Activated CD4-positive, alpha-beta T cell treated with anti-CD3 and anti-CD28 coated beads for 48 hours (primary cell): Measurements from ENCODE around the gene TALDO1.
"Not testable (repeated sequence)": the region's sequence is repeated elsewhere in the genome, so short reads cannot be mapped to it uniquely, and the experiment has no call there.

Source experiments
- DNase-seq: peaks from one replicate; pipeline ENCODE4 v3.0.0-alpha.2; 2020

The TALDO1 gene

DNA sequence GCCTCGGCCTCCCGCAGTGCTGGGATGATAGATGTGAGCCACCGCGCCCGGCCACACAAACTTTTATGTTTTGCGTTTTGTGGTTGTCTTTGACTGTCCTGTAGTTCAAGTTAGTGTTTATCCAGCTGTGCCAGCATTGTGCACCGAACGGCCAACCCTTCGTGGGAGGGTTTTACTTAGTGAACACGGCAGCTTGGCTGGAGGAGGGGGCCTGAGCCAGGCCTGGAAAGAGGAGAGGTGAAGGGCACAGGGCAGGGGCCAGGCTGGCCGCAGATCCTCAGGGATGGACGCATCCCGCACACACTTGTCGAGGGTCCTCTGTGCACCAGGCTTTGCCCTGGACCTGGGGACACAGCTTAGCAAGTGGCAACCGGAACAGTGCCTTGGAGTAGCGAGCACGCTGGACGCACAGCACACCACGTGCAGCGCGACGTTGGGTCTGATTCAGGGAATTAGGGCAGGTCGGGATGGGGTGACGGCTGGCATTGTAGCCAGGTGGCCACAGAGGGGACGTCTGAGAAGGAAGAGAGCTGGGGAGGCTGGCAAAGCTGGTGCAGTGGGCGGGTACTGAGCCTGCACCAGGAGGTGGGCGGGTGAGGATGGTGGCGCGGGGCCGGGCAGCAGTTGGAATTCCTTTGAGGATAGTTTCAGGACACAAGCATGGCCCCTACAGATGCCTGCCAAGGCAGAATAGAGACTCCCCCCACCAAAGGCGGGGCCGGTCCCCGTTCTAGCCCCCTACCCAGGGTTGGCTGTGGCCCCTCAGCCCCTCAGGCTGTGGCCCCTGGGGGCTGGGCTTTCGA, 27.8 kb upstream of the TALDO1 start:
- no peak for DNase-seq

DNA sequence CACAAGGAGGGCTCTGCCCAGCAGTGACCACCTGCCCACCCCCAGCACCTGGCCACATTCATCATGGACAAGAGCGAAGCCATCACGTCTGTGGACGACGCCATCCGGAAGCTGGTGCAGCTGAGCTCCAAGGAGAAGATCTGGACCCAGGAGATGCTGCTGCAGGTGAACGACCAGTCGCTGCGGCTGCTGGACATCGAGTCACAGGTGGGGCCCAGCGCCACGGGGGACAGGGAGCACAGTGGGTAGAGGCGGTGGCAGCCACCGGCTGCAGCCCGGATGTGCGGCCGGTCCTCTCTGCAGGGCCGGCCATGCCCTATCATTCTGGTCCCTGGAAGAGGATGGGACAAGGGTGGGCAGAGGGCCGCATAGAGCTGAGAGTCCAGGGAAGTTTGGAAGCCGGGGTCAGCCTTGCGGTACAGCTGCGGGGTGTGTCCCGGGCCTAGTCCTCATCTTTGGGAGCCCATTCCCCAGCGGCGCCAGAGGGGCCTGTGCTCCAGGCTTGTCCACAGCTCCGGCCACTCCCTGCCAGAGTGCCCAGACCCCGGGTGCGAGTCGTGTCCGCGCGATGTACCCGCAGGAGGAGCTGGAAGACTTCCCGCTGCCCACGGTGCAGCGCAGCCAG, 27.1 kb upstream of the TALDO1 start:
- DNase-seq = no peak

GRCh38 chr11:720642-721246, 26.5 kb upstream of the TALDO1 start:
- DNase-seq = peak; percentile 40

- no peak for DNase-seq
These were observed 26.0 kb upstream of the TALDO1 start for GRCh38 chr11:721247-721740.

- DNase-seq = peak; percentile 65
These were observed 25.4 kb upstream of the TALDO1 start for GRCh38 chr11:721741-722345.

GRCh38 chr11:722346-722811, 24.9 kb upstream of the TALDO1 start:
- no peak for DNase-seq

DNA sequence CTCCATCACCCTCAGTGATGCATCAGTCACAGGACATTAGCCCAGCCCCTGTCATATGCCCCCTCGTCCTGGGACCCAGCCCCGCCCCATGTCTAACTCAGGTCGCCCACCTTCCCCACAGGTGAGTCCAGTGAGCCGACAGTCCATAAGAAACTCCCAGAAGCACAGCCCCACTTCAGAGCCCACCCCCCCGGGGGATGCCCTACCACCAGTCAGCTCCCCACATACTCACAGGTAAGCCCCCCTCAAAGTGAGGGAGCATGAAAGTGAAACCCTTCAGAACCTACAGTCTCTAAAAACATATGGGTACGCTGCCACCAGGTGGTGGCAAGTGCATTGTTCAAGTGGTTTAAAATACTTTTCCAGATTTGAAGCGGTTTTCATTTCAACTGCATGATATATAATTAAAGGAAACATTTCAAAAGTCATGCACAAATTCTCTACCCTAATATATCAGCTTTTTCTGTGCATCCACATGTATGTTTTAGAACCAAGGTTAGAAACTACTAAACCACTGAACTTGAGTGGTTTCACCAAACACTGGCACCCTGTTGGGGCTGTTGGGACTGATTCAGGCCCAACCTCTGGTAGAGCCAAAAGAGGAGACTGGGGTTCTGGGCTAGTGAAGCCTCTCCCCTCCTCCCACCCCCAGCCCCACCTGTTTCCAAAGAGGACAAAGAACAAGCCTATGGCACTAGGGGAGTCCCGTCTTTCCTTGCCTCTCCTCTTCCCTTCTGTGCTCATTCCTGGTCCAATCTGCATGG, 24.0 kb upstream of the TALDO1 start:
- DNase-seq = peak; percentile 62

GRCh38 chr11:724049-724777, 23.1 kb upstream of the TALDO1 start:
- DNase-seq = peak; percentile 41

DNA sequence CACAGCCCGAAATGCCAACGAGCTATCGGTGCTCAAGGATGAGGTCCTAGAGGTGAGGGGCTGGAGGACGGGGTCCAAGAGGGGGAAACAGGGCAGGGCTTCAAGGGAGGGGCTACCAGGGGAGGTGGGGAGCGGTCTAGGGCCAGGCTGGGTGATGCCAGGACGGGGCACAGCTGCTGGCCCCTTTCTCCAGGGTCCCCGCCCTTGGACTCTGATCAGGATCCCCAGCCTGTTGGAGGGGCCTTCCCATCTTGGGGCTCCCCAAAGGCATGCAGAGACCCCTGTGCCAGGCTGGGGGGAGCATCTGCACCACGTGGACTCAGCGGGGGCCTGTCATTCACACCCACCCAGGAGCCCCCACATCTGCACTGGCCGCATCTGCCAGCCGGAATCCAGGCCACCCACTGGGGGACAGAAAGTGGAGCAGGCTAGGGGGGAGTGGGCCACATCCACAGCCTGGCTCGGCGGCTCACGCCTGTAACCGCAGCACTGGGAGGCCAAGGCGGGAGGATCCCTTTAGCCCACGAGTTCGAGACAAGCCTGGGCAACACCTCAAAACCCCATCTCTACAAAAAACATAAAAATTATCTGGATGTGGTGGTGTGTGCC, 22.4 kb upstream of the TALDO1 start:
- no peak for DNase-seq

GRCh38 chr11:725624-726202, 21.6 kb upstream of the TALDO1 start:
- no peak for DNase-seq

GRCh38 chr11:726278-727220, 20.7 kb upstream of the TALDO1 start:
- peak; percentile 59 for DNase-seq

- DNase-seq = no peak
These were observed 20.0 kb upstream of the TALDO1 start for GRCh38 chr11:727281-727701.

GRCh38 chr11:727859-728748, 19.2 kb upstream of the TALDO1 start:
- peak; percentile 87 for DNase-seq

- no peak for DNase-seq
These were observed 18.3 kb upstream of the TALDO1 start for GRCh38 chr11:728901-729491.

DNA sequence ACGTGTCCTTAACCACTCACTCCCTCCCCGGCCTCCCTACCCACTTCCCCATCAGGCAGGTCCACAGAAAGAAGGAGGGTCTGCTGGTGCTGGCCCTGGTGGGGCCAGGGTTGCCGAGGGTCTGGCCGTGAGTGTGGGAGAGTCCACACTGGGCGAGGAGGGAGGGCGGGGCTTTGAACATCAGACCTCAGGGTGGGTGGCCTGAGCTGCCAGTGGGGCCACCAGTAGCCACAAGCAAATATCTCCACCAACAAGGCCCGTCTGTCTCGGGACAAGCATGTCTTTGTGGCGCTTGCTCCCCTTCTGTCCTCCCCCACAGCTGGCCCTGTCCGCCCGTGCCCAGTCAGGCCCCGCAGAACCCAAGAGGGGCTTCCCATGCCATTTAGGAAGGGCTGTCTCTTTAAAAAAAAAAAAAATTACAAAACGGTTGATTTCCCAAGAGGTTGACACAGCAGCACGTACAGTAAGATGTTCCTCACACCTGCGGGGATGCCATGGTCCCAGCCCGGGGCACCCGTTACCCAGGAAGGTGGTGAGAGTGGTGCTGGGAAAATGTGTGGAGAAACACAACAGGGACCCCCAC, 17.7 kb upstream of the TALDO1 start:
- DNase-seq = no peak

DNA sequence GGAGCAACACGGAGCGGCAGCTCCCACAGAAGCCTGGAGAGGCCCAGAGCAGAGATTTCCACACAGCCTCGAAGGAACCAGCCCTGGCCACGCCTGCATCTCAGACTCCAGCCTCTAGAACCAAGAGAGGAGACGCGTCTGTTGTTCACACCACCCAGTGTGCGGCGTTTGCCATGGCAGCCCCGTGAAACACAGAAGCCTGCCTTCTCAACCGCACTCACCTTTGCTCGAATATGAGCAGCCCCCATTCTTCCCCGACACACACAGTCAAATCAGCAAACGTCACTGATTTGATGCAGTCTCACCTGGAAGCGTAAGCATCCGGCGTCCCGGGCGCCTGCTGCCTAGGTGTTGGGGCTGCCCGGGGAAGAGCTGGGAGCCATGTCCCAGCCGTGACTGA, 14.2 kb upstream of the TALDO1 start:
- no peak for DNase-seq

DNA sequence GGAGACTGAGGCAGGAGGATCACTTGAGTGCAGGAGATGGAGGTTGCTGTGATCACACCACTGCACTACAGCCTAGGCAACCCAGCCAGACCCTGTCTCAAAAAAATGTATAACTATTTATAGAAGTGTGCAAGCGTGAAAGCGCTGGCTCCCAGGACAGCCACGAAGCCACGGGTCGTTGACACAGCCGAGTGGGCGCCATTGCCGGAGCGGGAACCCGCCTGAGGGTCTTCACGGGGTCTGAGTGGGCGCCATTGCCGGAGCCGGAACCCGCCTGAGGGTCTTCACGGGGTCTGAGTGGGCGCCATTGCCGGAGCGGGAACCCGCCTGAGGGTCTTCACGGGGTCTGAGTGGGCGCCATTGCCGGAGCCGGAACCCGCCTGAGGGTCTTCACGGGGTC, 12.7 kb upstream of the TALDO1 start:
- not testable (repeated sequence) for DNase-seq

- no peak for DNase-seq
These were observed 9.9 kb upstream of the TALDO1 start for GRCh38 chr11:737366-737765.
